Activated T-cell treated with anti-CD3 and anti-CD28 coated beads, Interleukin-2, amount 50 U/mL, for 1 hour (primary cell): ENCODE results near the gene KPNA4.
"Not testable (repeated sequence)": the region's sequence is repeated elsewhere in the genome, so short reads cannot be mapped to it uniquely, and the experiment has no call there.

Experiments used
- DNase-seq: peaks from one replicate; pipeline ENCODE4 v3.0.0-alpha.2; 2020

The KPNA4 gene

DNA sequence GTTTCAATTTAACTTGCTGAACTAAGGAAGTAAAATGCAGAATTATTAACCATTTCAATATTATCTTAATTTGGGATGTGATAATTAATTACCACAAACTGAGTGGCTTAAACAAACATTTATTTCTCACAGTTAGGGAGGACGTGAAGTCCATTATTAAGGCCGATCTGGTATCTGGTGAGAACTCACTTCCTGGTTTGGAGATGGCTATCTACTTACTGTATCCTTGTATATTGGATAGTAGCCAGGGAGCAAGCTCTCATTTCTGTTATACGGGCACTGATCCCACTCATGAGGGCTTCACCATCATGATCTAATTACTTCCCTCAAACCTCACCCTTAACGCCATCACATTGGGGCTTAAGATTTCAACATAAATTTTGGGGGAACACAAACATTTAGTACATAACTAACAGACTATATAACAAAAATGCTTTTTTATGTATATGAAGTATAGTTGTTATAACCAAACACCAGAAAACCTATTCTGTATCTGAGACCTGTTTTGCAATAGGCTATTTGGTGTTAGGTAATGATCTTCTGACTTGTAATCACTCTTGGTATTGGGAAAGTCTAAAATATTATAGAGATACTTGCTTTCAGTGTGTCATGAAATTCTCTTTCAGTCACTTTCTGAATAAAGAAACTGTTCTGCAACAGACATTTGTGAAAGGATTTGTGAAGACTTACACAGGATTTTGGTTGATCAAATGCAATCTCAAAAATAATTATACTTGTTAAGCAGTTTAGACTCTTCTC, 4.7 kb upstream of the KPNA4 start:
- DNase-seq, result no peak

DNA sequence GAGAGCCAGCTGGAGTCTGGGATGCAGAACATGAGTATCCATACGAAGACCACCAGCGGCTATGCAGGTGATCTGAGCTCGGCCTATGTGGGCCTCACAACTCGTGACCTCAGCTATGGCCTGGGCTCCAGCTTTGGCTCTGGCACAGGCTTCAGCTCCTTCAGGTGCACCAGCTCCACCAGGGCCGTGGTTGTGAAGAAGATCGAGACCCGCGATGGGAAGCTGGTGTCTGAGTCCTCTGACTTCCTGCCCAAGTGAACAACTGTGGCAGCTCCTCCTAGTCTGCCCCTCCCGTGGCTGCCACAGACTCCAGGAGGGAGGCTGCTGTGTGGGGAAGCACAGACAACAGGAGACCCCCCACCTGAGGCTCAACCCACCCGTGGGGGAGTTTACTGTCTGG, 3.6 kb upstream of the KPNA4 start:
- no peak for DNase-seq

GRCh38 chr3:160567774-160568173, 2.4 kb upstream of the KPNA4 start:
- no peak for DNase-seq

- DNase-seq, result no peak
Observed at GRCh38 chr3:160566499-160566898, 1.1 kb upstream of the KPNA4 start.

GRCh38 chr3:160564949-160565441, 376 bp downstream of the KPNA4 start:
- DNase-seq, result no peak

GRCh38 chr3:160564258-160564911, 986 bp downstream of the KPNA4 start:
- DNase-seq, result no peak

- no peak for DNase-seq
Observed at GRCh38 chr3:160562952-160563351, 2.4 kb downstream of the KPNA4 start.

DNA sequence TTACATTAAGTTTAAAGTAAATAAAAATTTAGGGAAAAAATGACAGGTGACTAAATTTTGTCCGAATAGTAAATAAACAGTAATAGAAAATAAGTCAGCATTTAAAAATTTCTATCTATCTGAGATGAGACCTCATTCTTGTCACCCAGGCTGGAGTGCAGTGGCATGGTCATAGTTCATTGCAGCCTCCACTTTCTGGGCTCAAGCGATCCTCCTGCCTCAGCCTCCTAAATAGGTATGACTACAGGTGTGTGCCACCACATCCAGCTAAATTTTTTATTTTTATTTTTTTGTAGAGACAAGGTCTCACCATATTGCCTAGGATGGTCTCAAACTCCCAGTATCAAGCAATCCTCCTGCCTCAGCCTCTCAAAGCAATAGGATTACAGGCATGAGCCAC, 7.8 kb downstream of the KPNA4 start:
- DNase-seq, result no peak

DNA sequence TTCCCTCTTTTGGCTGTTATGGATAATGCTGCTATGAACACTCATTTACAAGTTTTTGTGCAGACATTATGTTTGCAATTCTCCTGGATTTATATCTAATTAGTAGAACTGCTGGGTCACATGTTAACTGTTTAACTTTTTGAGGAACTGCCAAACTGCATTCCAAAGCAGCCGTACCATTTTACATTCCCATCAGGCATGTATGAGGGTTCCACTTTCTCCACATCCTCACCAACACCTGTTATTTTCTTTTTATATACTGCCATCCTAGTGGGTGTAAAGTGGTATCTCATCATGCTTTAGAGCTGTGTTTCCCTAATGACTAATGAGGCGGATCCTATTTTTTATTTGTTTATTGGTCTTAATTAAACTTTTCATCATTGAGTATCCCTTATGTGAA, 9.2 kb downstream of the KPNA4 start:
- DNase-seq, result no peak

DNA sequence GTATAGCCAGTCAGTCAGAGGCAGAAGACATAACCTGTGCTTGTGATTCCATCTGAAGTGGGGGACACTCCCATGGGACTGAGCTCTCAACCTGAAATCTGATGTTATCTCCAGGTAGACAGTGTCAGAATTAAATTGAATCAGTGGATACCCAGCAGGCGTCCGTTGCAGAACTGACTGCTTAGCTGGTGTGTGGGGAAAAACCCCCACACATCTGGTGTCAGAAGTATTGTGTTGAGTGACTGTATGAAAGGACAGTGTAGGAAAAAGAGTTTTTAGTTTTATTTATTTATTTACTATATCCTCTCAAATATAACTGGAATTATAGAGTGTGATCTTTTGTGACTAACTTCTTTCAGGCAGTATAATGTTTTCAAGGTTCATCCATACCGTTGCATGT, 10.4 kb downstream of the KPNA4 start:
- no peak for DNase-seq

DNA sequence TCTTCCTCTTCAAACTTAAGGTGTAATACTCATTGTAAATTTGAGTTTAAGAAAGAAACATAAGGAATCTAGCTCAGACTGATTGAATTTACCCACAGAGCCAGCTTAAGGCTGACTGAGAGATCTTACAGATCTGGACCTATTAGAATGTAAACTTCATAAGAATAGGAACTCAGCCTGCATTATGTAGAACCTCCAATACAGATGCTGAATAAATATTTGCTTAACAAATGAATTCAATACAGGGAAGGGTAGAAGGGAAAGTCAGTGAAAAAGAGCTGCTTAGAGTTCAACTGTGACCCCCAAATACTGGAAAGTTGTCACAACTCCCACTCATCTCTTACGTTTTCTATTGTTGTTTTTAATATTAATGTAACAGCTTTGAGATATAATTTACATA, 11.5 kb downstream of the KPNA4 start:
- DNase-seq, result no peak

GRCh38 chr3:160546727-160547126, 18.6 kb downstream of the KPNA4 start:
- DNase-seq, result no peak

DNA sequence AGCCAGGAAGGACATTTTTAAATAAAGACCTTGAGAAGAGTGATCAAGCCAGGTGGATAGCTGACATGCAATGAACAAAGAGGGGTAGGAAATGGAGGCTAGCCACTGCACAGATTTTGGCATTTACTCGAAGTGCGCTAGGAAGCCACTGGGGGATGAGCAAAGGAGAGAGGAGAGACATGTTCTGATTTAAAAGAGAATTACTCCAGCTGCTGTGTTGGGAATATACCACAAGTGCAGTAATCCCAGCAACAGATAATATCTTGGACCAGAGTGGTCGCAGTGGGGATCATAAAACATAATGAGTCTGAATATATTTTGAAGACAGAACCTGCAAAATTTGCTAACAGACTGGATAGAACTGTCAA, 19.9 kb downstream of the KPNA4 start:
- DNase-seq, result no peak

- no peak for DNase-seq
Observed at GRCh38 chr3:160544844-160545503, 20.4 kb downstream of the KPNA4 start.

- no peak for DNase-seq
Observed at GRCh38 chr3:160540551-160540950, 24.8 kb downstream of the KPNA4 start.

DNA sequence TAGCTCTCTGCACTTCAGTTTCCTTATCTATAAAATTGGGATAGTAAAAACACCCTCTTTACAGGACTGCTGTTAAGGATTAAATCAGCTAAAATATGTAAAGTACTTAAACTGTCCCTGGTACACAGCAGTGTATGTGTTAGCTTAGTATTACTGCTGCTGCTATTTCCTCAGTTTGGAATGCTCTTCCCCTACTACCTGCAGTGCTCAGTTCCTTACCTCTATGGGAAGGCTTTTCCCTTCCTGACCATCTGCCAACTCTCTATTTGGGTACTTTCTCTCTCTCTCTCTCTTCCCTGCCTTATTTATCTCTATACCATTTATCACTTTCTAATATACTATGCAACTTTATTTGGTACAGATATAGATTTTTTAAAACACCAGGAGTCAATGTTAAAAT, 26.5 kb downstream of the KPNA4 start:
- no peak for DNase-seq

DNA sequence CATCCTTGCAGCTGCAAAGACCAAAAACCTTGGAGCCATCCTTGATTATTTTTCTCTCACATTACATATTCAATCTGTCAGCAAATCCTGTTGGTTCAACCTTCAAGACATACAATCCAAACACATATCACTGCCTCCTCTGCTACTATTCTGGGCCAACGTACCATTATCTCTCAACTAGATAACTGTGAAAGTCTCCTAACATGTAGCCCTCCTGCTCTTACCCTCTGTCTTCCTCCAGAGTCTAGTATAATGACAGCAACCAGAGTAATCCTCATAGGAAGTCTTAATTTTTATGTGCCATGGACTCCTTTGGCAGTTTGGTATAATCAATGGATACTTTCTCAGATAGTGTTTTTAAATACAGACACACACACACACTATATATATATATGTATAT, 27.6 kb downstream of the KPNA4 start:
- no peak for DNase-seq

- no peak for DNase-seq
Observed at GRCh38 chr3:160532371-160532770, 33.0 kb downstream of the KPNA4 start.

- no peak for DNase-seq
Observed at GRCh38 chr3:160531311-160531710, 34.1 kb downstream of the KPNA4 start.

- not testable (repeated sequence) for DNase-seq
Observed at GRCh38 chr3:160516391-160516790, 49.0 kb downstream of the KPNA4 start.

- no peak for DNase-seq
Observed at GRCh38 chr3:160501325-160501724, 64.0 kb downstream of the KPNA4 start.

DNA sequence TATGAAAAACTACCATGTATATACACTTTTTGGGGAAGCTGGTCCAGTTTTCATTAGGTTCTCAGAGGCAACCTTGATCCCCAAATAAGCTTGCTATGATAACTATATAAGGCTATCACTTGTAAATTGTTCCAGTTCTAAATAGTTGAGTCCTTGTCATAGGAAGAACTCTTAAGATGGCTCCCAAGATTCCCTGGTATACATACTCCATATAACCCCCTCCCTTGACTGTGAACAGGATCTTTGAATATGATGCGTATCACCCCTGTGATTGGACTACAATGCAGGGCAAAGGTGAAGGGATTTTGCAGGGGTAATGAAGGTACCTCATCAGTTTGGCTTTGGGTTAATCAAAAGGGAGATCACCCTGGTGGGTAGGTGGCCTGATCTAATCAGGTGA, 67.2 kb downstream of the KPNA4 start:
- no peak for DNase-seq

GRCh38 chr3:160490166-160490565, 75.2 kb downstream of the KPNA4 start:
- DNase-seq, result no peak

- no peak for DNase-seq
Observed at GRCh38 chr3:160486459-160486869, 78.9 kb downstream of the KPNA4 start.
